Rectal smooth muscle tissue (tissue), 1 donor: ENCODE measurements around the gene FCF1.

ENCODE experiments used
- H3K27ac ChIP-seq: one replicate; pipeline ENCODE4 v1.7.0; 2013; ENCODE audit warnings: low read depth, low read length, inconsistent platforms
- H3K27me3 ChIP-seq: one replicate; pipeline ENCODE4 v1.7.0; 2013; ENCODE audit warnings: low read length; ENCODE audit not compliant: control insufficient read depth, insufficient read depth
- H3K36me3 ChIP-seq: one replicate; pipeline ENCODE4 v1.7.0; 2013; ENCODE audit warnings: low read length; ENCODE audit not compliant: control insufficient read depth, insufficient read depth
- H3K4me1 ChIP-seq: one replicate; pipeline ENCODE4 v1.7.0; 2013; ENCODE audit warnings: low read length; ENCODE audit not compliant: control insufficient read depth, insufficient read depth
- H3K4me3 ChIP-seq: one replicate; pipeline ENCODE4 v1.7.0; 2013; ENCODE audit warnings: low read length
- H3K9ac ChIP-seq: one replicate; pipeline ENCODE4 v1.7.0; 2013; ENCODE audit warnings: low read length

Gene FCF1

GRCh38 chr14:74684434-74684833, 28.5 kb upstream of the FCF1 start:
- no peaks in the 10 kb centered on the region for H3K4me1 ChIP-seq
- H3K36me3 ChIP-seq = peaks cover 12% of the 10 kb centered on the region
- H3K27ac ChIP-seq = no peak overlapping the region
- H3K27me3 ChIP-seq = no peaks in the 10 kb centered on the region
- H3K9ac ChIP-seq = no peak overlapping the region
- H3K4me3 ChIP-seq = no peak overlapping the region

DNA sequence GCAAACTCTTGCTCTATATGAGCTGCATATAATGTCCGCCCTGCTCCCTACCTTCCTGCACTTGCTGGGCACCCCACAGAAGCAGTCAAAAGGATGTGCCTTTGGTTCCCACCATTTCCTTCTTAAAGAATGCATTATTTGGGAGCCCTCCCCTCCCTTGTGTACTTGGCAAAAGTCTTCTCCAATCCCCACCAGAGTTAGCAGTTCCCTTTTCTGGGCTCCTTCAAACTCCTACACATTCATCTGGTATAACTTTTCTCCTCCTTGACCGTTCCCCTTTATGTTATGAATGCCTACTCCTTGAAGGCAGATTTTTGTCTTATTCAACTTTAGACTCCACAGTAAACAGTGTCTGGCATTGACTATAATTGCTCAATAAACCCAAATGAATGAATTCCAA, 27.9 kb upstream of the FCF1 start:
- Histone ChIP-seq H3K27me3 (no peaks in the 10 kb centered on the region), H3K4me1 (no peaks in the 10 kb centered on the region), H3K27ac (no peak overlapping the region), H3K36me3 (peaks cover 12% of the 10 kb centered on the region), H3K4me3 (no peak overlapping the region), H3K9ac (no peak overlapping the region)

DNA sequence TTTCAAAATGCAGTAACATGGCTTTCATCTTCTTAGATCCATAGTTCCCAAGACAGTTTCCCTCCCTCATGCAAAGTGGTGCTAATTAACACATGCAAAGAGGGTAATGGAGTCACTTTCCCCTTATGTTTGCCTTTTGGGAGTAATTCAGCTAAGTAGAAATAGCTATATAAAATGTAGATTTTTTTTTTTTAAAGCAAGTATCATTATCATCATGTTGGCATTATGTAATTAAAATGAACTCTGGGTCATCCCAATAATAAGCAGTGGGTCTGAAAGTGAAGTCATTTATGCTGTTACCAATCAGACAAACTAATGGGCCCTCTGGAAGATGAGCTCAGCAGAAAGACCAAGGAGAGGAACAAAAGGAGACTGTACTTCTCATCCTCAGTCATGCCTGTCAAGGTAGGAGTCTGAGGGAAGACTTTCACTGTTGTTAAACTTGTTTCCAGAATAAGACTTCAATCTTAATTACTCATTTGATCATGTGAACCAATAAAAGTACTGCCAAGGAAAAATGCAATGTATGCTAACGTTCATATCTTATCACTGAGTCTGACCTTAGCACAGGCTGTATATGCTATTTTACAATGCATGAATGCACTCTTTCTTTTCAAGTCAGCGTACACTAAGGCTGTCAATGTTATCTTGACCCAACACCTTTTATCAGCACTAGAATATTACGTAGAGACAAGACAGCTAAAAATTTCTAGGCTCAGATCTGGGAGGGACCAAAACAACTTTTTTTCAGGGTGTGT, 26.8 kb upstream of the FCF1 start:
- H3K27me3 ChIP-seq = no peaks in the 10 kb centered on the region
- no peak overlapping the region for H3K27ac ChIP-seq
- no peaks in the 10 kb centered on the region for H3K4me1 ChIP-seq
- H3K36me3 ChIP-seq = peaks cover 12% of the 10 kb centered on the region
- H3K4me3 ChIP-seq = no peak overlapping the region
- no peak overlapping the region for H3K9ac ChIP-seq

- no peak overlapping the region for H3K27ac ChIP-seq
- peaks cover 4% of the 10 kb centered on the region for H3K36me3 ChIP-seq
- no peaks in the 10 kb centered on the region for H3K4me1 ChIP-seq
- H3K4me3 ChIP-seq = no peak overlapping the region
- H3K9ac ChIP-seq = no peak overlapping the region
- H3K27me3 ChIP-seq = no peaks in the 10 kb centered on the region
These were observed 21.5 kb upstream of the FCF1 start for GRCh38 chr14:74691456-74691855.

- Histone ChIP-seq H3K27me3 (no peaks in the 10 kb centered on the region), H3K27ac (no peak overlapping the region), H3K36me3 (no peaks in the 10 kb centered on the region), H3K9ac (no peak overlapping the region), H3K4me3 (no peak overlapping the region), H3K4me1 (no peaks in the 10 kb centered on the region)
These were observed 19.8 kb upstream of the FCF1 start for GRCh38 chr14:74693191-74693590.

DNA sequence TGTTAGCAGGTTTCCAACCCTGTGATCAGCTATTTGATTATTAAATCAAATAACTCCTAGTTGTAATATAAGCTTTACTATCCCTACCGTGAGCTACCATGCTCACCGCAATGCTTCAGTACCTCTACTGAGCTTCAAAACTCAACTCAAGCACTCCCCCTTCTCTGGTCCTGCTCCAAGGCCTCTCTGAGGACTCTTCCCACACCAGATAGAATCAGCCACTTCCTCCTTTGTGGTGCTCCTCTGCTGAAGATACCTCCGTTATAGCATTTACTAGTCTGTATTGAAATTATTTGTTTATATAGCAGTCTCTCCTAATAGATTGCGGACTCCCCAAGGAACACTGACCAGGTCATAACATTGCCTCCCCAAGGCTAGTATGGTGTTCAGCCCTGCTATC, 17.5 kb upstream of the FCF1 start:
- Histone ChIP-seq H3K27ac (no peak overlapping the region), H3K4me1 (no peaks in the 10 kb centered on the region), H3K4me3 (no peak overlapping the region), H3K27me3 (no peaks in the 10 kb centered on the region), H3K36me3 (no peaks in the 10 kb centered on the region), H3K9ac (no peak overlapping the region)

DNA sequence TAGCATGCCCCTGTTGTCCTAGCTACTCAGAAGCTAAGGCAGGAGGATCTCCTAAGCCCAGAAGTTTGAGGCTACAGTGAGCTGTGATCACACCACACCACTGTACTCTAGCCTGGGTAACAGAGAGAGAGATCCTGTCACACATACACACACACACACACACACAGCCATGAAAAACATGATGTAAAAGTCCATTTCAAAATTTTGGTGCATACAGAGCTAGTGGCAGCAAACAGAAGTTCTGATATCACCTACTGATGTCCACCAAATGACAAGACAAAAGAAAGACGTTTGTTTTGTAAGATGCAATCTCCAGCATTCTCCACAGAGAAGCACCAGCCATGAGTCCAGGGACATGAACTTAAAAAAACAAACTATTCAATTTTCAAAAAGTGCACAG, 15.9 kb upstream of the FCF1 start:
- H3K4me1 ChIP-seq = no peaks in the 10 kb centered on the region
- no peaks in the 10 kb centered on the region for H3K27me3 ChIP-seq
- H3K4me3 ChIP-seq = no peak overlapping the region
- no peaks in the 10 kb centered on the region for H3K36me3 ChIP-seq
- H3K27ac ChIP-seq = no peak overlapping the region
- H3K9ac ChIP-seq = no peak overlapping the region

- Histone ChIP-seq H3K27ac (no peak overlapping the region), H3K4me1 (no peaks in the 10 kb centered on the region), H3K36me3 (no peaks in the 10 kb centered on the region), H3K4me3 (no peak overlapping the region), H3K9ac (no peak overlapping the region), H3K27me3 (no peaks in the 10 kb centered on the region)
These were observed 15.4 kb upstream of the FCF1 start for GRCh38 chr14:74697543-74697942.

DNA sequence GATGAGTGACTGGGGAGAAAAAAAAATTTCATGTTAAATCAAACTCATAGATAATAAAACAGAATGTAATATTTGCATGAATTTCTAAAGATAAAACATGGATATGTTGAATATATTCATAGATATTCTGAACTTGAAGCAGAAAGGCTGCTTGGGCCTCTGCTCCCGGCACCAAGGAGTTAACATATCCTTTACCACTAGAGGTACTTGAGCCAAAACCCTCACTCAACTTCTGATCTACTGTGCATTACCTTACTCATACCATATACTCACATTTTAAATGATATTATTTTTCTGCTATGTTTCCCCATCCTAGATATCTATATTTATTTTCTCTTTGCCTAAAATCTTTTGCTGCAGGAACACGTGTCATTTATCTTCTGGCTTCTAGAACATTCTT, 15.0 kb upstream of the FCF1 start:
- Histone ChIP-seq H3K4me1 (no peaks in the 10 kb centered on the region), H3K4me3 (no peak overlapping the region), H3K27me3 (no peaks in the 10 kb centered on the region), H3K9ac (no peak overlapping the region), H3K36me3 (no peaks in the 10 kb centered on the region), H3K27ac (no peak overlapping the region)

DNA sequence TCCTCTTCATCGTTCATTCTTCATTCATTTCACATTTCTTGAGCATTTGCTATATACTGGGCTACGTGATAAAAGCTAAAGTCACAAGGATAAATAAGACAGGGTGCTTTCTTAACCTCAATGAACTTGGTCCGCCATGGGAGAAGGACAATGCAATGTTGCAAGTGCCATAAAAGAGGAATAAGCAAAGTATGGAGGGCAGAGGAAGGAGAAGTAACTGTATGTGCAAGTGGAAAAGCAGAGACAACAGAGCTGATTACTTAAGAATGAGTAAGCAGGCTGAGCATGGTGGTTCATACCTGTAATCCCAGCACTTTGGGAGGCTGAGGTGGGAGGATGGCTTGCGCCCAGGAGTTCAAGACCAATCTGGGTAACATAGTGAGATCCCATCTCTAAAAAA, 14.5 kb upstream of the FCF1 start:
- H3K36me3 ChIP-seq = no peaks in the 10 kb centered on the region
- H3K9ac ChIP-seq = no peak overlapping the region
- H3K4me3 ChIP-seq = no peak overlapping the region
- H3K27ac ChIP-seq = no peak overlapping the region
- no peaks in the 10 kb centered on the region for H3K4me1 ChIP-seq
- H3K27me3 ChIP-seq = no peaks in the 10 kb centered on the region

DNA sequence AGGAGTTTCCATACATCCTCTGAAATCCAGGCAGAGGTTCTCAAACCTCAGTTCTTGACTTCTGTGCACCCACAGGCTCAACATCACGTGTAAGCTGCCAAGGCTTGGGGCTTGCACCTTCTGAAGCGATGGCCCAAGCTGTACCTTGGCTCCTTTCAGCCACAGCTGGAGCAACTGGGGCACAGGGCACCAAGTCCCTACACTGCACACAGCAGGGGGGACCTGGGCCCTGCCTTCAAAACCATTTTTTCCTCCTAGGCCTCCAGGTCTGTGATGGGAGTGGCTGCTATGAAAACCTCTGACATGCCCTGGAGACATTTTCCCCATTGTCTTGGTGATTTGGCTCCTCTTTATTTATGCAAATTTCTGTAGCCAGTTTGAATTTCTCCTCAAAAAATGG, 10.7 kb upstream of the FCF1 start:
- Histone ChIP-seq H3K4me1 (no peaks in the 10 kb centered on the region), H3K27ac (no peak overlapping the region), H3K9ac (no peak overlapping the region), H3K27me3 (no peaks in the 10 kb centered on the region), H3K36me3 (no peaks in the 10 kb centered on the region), H3K4me3 (no peak overlapping the region)

GRCh38 chr14:74703043-74703442, 9.9 kb upstream of the FCF1 start:
- Histone ChIP-seq H3K36me3 (no peaks in the 10 kb centered on the region), H3K27me3 (no peaks in the 10 kb centered on the region), H3K4me3 (no peak overlapping the region), H3K4me1 (no peaks in the 10 kb centered on the region), H3K9ac (no peak overlapping the region), H3K27ac (no peak overlapping the region)

DNA sequence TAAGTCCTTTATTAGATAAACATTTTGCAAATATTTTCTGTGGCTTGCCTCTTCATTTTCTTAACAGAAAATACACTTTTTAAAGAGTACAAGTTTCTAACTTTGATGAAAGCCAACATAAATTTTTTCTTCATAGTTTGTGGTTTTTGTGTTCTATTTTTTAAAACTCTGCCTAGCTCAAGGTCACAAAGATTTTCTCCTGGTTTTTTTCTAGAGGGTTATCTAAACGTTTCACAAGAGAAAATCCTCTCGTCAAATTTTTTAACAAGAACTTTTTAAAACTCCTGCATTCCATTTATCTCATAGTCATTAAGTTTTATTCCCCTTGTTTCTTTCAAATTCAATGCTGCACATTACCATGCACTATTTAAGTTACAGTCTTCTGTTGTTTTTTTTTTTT, 8.3 kb upstream of the FCF1 start:
- H3K9ac ChIP-seq = no peak overlapping the region
- no peaks in the 10 kb centered on the region for H3K36me3 ChIP-seq
- no peak overlapping the region for H3K4me3 ChIP-seq
- no peaks in the 10 kb centered on the region for H3K4me1 ChIP-seq
- no peak overlapping the region for H3K27ac ChIP-seq
- H3K27me3 ChIP-seq = no peaks in the 10 kb centered on the region
